ENCODE data around the gene FBXO46.
A peak's percentile ranks its signal among the peaks of the same experiment; 100 is the strongest.

FBXO46 gene

GRCh38 chr19:45765702-45766295 is 35.1 kb upstream of the FBXO46 start:
- Histone ChIP-seq H3K9me3 (ENCODE audit: control insufficient read depth, insufficient read depth, low read length) (no peaks in the 10 kb centered on the region), H3K36me3 (ENCODE audit: control insufficient read depth, insufficient read depth, low read length) (no peaks in the 10 kb centered on the region), H3K27me3 (ENCODE audit: control insufficient read depth, insufficient read depth, low read length) (no peaks in the 10 kb centered on the region), H3K4me3 (ENCODE audit: low read depth, low read length) (no peak overlapping the region), H3K9ac (ENCODE audit: low read depth, low read length) (no peak overlapping the region), H3K27ac (ENCODE audit: low read depth, low read length) (no peak overlapping the region), H3K4me1 (ENCODE audit: control insufficient read depth, insufficient read depth, low read length) (peaks cover 28% of the 10 kb centered on the region)

DNA sequence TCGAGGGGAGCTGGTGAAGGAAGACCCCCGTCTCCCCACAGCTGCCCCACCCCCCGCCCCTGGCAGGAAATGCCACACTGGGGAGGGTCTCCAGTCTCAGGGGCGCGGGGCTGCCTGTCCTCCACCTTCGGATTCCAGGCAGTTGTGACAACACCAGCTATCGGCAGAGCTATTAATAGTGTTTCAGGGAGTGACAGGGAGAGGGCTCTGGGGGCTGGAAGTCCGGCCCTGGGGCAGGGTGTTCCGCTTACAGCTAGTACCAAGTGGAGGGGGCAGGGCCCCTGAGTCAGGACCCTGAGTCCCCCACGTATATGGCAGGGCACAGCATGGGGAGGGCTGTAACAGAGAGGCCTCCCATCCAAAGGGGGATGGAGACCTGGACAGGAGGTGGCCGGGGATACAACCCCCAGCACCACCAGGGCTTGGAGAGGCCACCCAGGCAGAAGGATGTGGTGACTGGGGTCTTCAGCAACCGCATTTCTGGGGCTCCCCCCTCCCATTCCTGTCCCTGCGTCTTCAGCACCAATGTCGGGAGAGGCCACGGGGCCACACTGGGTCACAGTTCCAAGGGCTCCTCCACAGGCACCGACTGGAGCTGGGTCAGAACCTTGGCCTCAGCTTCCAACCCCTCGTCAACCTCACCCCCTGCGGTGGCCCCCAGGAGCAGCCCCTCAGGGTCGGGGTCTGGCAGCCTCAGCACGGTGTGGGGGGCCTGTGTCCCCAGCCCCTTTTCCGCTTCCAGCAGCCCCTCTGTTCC is 34.4 kb upstream of the FBXO46 start:
- no peak overlapping the region for H3K9ac ChIP-seq (ENCODE audit: low read depth, low read length)
- peak overlapping the region; percentile 42 for H3K27ac ChIP-seq (ENCODE audit: low read depth, low read length)

GRCh38 chr19:45764475-45764874 is 33.8 kb upstream of the FBXO46 start:
- H3K4me1 ChIP-seq (ENCODE audit: control insufficient read depth, insufficient read depth, low read length), result peaks cover 28% of the 10 kb centered on the region
- no peak overlapping the region for H3K9ac ChIP-seq (ENCODE audit: low read depth, low read length)
- peak overlapping the region; percentile 42 for H3K27ac ChIP-seq (ENCODE audit: low read depth, low read length)

More for the DNA sequence above, 34.4 kb upstream of the FBXO46 start:
- Histone ChIP-seq H3K27me3 (ENCODE audit: control insufficient read depth, insufficient read depth, low read length) (no peaks in the 10 kb centered on the region), H3K9me3 (ENCODE audit: control insufficient read depth, insufficient read depth, low read length) (no peaks in the 10 kb centered on the region), H3K4me3 (ENCODE audit: low read depth, low read length) (no peak overlapping the region), H3K36me3 (ENCODE audit: control insufficient read depth, insufficient read depth, low read length) (no peaks in the 10 kb centered on the region), H3K4me1 (ENCODE audit: control insufficient read depth, insufficient read depth, low read length) (peaks cover 28% of the 10 kb centered on the region)

DNA sequence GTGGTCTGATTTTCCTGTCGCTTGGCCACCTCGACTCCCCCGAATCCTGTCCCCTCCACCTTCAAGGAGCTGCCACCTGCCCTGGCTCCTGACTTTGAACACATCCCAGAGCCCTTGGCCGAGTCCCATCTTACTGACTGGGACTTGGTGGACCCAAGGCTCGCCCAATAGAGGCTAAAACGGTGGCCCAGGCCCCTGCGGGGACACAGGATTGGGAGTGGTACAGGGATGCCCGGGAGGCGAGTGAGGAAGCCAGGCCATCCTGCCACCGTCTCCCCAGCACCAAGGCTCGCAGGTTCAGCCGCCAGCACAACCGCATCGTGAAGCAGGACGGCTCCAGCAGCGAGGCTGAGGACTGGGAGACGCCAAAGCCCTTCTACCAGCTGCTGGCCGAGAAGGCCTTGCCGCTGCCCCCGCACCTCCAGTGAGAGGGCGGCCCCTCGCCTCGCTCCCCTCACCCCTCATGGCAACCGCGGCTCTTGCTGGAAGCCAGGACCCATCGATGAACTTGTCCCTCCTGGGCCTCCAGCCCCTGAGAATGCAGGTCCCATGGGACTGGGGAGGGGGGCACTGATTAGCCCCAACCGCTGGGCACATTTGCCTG is 33.1 kb upstream of the FBXO46 start:
- H3K9me3 ChIP-seq (ENCODE audit: control insufficient read depth, insufficient read depth, low read length), result no peaks in the 10 kb centered on the region
- H3K4me1 ChIP-seq (ENCODE audit: control insufficient read depth, insufficient read depth, low read length), result peaks cover 28% of the 10 kb centered on the region
- no peak overlapping the region for H3K4me3 ChIP-seq (ENCODE audit: low read depth, low read length)
- H3K9ac ChIP-seq (ENCODE audit: low read depth, low read length), result no peak overlapping the region
- no peaks in the 10 kb centered on the region for H3K36me3 ChIP-seq (ENCODE audit: control insufficient read depth, insufficient read depth, low read length)
- H3K27me3 ChIP-seq (ENCODE audit: control insufficient read depth, insufficient read depth, low read length), result no peaks in the 10 kb centered on the region
- peak overlapping the region; percentile 42 for H3K27ac ChIP-seq (ENCODE audit: low read depth, low read length)

More at GRCh38 chr19:45764475-45764874, 33.8 kb upstream of the FBXO46 start:
- no peaks in the 10 kb centered on the region for H3K9me3 ChIP-seq (ENCODE audit: control insufficient read depth, insufficient read depth, low read length)
- H3K36me3 ChIP-seq (ENCODE audit: control insufficient read depth, insufficient read depth, low read length), result no peaks in the 10 kb centered on the region
- no peaks in the 10 kb centered on the region for H3K27me3 ChIP-seq (ENCODE audit: control insufficient read depth, insufficient read depth, low read length)
- H3K4me3 ChIP-seq (ENCODE audit: low read depth, low read length), result no peak overlapping the region

DNA sequence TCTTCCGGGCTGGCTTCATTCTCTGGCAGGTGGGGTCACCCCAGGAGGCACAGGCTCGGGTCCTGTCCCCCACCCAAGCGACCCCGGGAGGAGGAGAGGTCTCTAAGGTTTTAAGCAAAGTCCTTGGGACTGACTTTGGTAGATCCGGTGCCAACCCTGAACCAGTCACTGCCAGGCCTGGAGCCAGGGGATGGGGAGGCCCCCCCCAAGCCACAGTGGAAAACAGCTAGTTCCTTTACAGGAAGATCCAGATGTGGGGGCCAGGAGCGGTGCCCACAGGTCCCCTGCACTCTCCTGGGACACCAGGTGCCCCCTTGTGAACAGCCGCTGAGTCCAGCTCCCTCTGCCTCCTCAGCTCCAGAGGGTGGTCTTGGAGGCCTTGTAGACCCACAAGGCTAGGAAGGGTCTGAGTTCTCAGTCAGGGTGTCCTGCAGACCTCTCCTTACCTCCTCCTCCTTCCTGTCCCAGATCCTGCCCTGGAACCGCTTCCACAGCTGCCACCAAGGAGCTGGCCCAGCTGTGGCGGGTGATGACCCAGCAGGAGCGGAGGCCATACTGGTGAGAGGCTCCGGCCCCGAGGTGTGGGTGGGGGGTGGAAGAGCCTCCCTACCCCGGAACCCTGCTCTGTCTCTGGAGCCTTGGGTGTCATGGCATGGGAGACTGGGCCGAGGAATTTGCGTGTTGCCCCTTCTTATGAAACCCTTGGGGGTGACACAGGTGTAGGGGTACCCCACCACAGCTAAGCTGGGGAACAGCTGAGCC is 32.4 kb upstream of the FBXO46 start:
- Histone ChIP-seq H3K4me1 (ENCODE audit: control insufficient read depth, insufficient read depth, low read length) (peaks cover 28% of the 10 kb centered on the region), H3K4me3 (ENCODE audit: low read depth, low read length) (no peak overlapping the region), H3K36me3 (ENCODE audit: control insufficient read depth, insufficient read depth, low read length) (no peaks in the 10 kb centered on the region), H3K27me3 (ENCODE audit: control insufficient read depth, insufficient read depth, low read length) (no peaks in the 10 kb centered on the region), H3K27ac (ENCODE audit: low read depth, low read length) (no peak overlapping the region), H3K9me3 (ENCODE audit: control insufficient read depth, insufficient read depth, low read length) (no peaks in the 10 kb centered on the region), H3K9ac (ENCODE audit: low read depth, low read length) (no peak overlapping the region)

GRCh38 chr19:45761714-45762113 is 31.0 kb upstream of the FBXO46 start:
- Histone ChIP-seq H3K9me3 (ENCODE audit: control insufficient read depth, insufficient read depth, low read length) (no peaks in the 10 kb centered on the region), H3K27ac (ENCODE audit: low read depth, low read length) (no peak overlapping the region), H3K4me1 (ENCODE audit: control insufficient read depth, insufficient read depth, low read length) (peaks cover 22% of the 10 kb centered on the region), H3K9ac (ENCODE audit: low read depth, low read length) (no peak overlapping the region), H3K27me3 (ENCODE audit: control insufficient read depth, insufficient read depth, low read length) (peaks cover 3% of the 10 kb centered on the region; the same call in 1 of the 2 replicates), H3K4me3 (ENCODE audit: low read depth, low read length) (no peak overlapping the region), H3K36me3 (ENCODE audit: control insufficient read depth, insufficient read depth, low read length) (no peaks in the 10 kb centered on the region)

DNA sequence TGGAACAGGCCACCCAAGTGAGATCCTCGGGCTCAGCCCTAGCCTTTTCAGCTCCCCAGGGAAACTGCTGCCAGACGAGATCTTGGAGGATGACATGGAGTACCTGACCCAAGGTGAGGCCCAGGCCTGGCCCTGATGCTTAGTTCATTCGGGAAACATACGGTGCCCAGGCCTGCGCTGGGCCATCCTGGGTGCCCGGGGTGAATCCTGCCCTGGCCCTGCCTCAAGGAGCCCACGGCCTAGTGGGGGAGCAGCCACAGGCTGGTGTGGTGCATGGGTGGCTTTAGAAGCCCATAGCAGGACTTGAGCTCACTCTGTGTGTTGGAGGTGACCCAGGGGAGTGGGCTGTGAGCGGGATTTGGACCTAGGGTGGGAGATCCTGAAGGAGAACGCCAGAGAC is 28.2 kb upstream of the FBXO46 start:
- Histone ChIP-seq H3K27me3 (ENCODE audit: control insufficient read depth, insufficient read depth, low read length) (peaks cover 3% of the 10 kb centered on the region; the same call in 1 of the 2 replicates), H3K27ac (ENCODE audit: low read depth, low read length) (no peak overlapping the region), H3K9ac (ENCODE audit: low read depth, low read length) (no peak overlapping the region), H3K4me1 (ENCODE audit: control insufficient read depth, insufficient read depth, low read length) (peaks cover 4% of the 10 kb centered on the region), H3K4me3 (ENCODE audit: low read depth, low read length) (no peak overlapping the region), H3K36me3 (ENCODE audit: control insufficient read depth, insufficient read depth, low read length) (no peaks in the 10 kb centered on the region), H3K9me3 (ENCODE audit: control insufficient read depth, insufficient read depth, low read length) (no peaks in the 10 kb centered on the region)

GRCh38 chr19:45757695-45758094 is 27.0 kb upstream of the FBXO46 start:
- Histone ChIP-seq H3K4me1 (ENCODE audit: control insufficient read depth, insufficient read depth, low read length) (0 out of 2 replicates have a peak, but pooled peaks cover 3% of the 10 kb centered on the region), H3K4me3 (ENCODE audit: low read depth, low read length) (no peak overlapping the region), H3K27me3 (ENCODE audit: control insufficient read depth, insufficient read depth, low read length) (peaks cover 3% of the 10 kb centered on the region; the same call in 1 of the 2 replicates), H3K36me3 (ENCODE audit: control insufficient read depth, insufficient read depth, low read length) (no peaks in the 10 kb centered on the region), H3K27ac (ENCODE audit: low read depth, low read length) (no peak overlapping the region), H3K9ac (ENCODE audit: low read depth, low read length) (no peak overlapping the region), H3K9me3 (ENCODE audit: control insufficient read depth, insufficient read depth, low read length) (no peaks in the 10 kb centered on the region)

DNA sequence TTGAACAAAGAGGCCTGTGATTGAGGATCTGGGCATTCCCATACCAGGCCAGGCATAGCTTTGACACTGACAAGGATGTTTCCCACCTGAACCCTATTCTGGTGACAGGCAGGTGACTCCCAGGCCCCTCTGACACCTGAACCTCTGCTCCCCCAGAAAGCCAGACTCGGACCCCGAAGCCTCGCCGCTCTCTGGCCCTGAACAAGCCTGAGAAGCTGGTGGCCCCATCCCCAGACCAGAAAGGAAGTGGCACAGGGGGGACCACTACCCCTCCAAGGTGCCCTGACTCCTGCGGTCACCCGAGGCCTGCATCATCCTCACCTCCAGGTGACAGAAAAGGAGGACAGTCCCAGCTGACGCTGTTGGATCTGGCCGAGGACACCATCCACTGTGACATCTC is 23.6 kb upstream of the FBXO46 start:
- Histone ChIP-seq H3K27me3 (ENCODE audit: control insufficient read depth, insufficient read depth, low read length) (peaks cover 3% of the 10 kb centered on the region; the same call in 1 of the 2 replicates), H3K36me3 (ENCODE audit: control insufficient read depth, insufficient read depth, low read length) (no peaks in the 10 kb centered on the region), H3K4me1 (ENCODE audit: control insufficient read depth, insufficient read depth, low read length) (0 out of 2 replicates have a peak, but pooled peaks cover 3% of the 10 kb centered on the region), H3K9me3 (ENCODE audit: control insufficient read depth, insufficient read depth, low read length) (no peaks in the 10 kb centered on the region), H3K9ac (ENCODE audit: low read depth, low read length) (no peak overlapping the region), H3K4me3 (ENCODE audit: low read depth, low read length) (no peak overlapping the region), H3K27ac (ENCODE audit: low read depth, low read length) (no peak overlapping the region)

DNA sequence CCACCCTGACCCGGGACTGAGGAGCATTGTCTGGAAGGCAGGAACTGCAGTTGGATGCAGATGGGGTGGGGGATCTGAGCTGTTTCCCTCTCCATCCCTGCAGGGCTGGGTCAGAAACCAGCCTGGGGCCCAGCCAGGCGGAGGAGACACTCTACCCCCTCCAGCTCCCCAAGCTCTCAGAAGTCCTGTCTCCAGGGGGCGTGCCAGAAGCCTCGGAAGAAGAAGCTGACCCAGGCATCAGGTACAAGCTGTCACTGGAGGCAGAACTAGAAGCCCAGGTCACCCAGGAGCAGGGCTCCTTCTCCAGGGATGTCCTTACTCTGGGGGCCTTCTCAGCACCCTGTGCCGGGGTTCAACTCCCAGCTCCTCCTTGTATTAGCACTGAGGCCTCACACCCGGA is 22.9 kb upstream of the FBXO46 start:
- no peaks in the 10 kb centered on the region for H3K36me3 ChIP-seq (ENCODE audit: control insufficient read depth, insufficient read depth, low read length)
- H3K9me3 ChIP-seq (ENCODE audit: control insufficient read depth, insufficient read depth, low read length), result no peaks in the 10 kb centered on the region

More for the DNA sequence above, 22.9 kb upstream of the FBXO46 start:
- H3K27ac ChIP-seq (ENCODE audit: low read depth, low read length), result no peak overlapping the region
- H3K9ac ChIP-seq (ENCODE audit: low read depth, low read length), result no peak overlapping the region
- H3K27me3 ChIP-seq (ENCODE audit: control insufficient read depth, insufficient read depth, low read length), result peaks cover 3% of the 10 kb centered on the region; the same call in 1 of the 2 replicates
- 0 out of 2 replicates have a peak, but pooled peaks cover 3% of the 10 kb centered on the region for H3K4me1 ChIP-seq (ENCODE audit: control insufficient read depth, insufficient read depth, low read length)
- no peak overlapping the region for H3K4me3 ChIP-seq (ENCODE audit: low read depth, low read length)

Data from HUES48 (cell line).